ENCODE measurements around the gene SLC6A6. TPM values are rescaled to one million over a fixed set of nuclear protein-coding genes. Genes with fewer than 3 reads are reported as not detected.

Gene SLC6A6
- total RNA-seq, 1 experiment from 2014 or later, result 211 TPM

DNA sequence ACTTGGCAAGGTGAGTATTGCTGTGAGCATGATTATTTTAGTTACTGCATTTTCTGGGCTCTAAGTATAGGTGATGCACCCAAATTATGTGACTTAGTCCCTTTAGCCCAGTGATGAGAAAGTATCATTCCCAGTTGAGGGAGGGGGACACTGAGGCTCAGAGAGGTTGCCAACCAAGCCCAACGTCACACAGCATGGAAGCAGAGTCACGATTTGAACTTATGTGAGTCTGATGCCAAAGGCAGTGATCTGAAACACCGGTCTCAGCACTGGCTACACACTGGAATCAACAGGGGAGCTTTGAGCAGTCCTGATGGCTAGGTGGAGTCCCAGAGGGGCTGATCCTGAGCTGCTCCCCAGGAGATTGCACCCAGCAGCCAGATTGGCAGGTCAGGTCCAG lies 39.5 kb upstream of the SLC6A6 start:
- Mint-ChIP-seq H3K4me1 (peaks cover 22% of the 10 kb centered on the region), H3K4me3 (no peak overlapping the region), H3K36me3 (no peaks in the 10 kb centered on the region), H3K27me3 (ENCODE audit: low read depth) (peaks cover 2% of the 10 kb centered on the region; the same call in 1 of the 2 replicates), H3K9me3 (no peaks in the 10 kb centered on the region), H3K27ac (no peak overlapping the region)
- ChIA-PET CTCF (interaction anchor here (0.8 to 1.5 kb wide), 5 partner anchors 11 to 159 kb away, joined by 3 to 6 read pairs (median 3); no protein-coding TSS in a partner anchor), POLR2A (interaction anchor here (1.0 kb wide), 1 partner anchor 12 kb away, joined by 4 read pairs; no protein-coding TSS in a partner anchor)
- ATAC-seq (no peak), DNase-seq (ENCODE audit: low spot score) (no peak)
- no peak for TF ChIP-seq ETV6 (CRISPR knock-in tag; IDR thresholded peaks at IDR 0.05)
- TF ChIP-seq NR2C2 (CRISPR knock-in tag; IDR thresholded peaks at IDR 0.05), result no peak
- no peak for TF ChIP-seq ELF4 (CRISPR knock-in tag; IDR thresholded peaks at IDR 0.05; ENCODE audit: low read depth)
- TF ChIP-seq, protein P1, sequence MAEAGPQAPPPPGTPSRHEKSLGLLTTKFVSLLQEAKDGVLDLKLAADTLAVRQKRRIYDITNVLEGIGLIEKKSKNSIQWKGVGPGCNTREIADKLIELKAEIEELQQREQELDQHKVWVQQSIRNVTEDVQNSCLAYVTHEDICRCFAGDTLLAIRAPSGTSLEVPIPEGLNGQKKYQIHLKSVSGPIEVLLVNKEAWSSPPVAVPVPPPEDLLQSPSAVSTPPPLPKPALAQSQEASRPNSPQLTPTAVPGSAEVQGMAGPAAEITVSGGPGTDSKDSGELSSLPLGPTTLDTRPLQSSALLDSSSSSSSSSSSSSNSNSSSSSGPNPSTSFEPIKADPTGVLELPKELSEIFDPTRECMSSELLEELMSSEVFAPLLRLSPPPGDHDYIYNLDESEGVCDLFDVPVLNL (CRISPR knock-in tag; IDR thresholded peaks at IDR 0.05; ENCODE audit: borderline replicate concordance, low read depth), result no peak
- TF ChIP-seq, protein P2, sequence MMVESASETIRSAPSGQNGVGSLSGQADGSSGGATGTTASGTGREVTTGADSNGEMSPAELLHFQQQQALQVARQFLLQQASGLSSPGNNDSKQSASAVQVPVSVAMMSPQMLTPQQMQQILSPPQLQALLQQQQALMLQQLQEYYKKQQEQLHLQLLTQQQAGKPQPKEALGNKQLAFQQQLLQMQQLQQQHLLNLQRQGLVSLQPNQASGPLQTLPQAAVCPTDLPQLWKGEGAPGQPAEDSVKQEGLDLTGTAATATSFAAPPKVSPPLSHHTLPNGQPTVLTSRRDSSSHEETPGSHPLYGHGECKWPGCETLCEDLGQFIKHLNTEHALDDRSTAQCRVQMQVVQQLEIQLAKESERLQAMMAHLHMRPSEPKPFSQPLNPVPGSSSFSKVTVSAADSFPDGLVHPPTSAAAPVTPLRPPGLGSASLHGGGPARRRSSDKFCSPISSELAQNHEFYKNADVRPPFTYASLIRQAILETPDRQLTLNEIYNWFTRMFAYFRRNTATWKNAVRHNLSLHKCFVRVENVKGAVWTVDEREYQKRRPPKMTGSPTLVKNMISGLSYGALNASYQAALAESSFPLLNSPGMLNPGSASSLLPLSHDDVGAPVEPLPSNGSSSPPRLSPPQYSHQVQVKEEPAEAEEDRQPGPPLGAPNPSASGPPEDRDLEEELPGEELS (CRISPR knock-in tag; IDR thresholded peaks at IDR 0.05), result no peak
- TF ChIP-seq, protein P3, sequence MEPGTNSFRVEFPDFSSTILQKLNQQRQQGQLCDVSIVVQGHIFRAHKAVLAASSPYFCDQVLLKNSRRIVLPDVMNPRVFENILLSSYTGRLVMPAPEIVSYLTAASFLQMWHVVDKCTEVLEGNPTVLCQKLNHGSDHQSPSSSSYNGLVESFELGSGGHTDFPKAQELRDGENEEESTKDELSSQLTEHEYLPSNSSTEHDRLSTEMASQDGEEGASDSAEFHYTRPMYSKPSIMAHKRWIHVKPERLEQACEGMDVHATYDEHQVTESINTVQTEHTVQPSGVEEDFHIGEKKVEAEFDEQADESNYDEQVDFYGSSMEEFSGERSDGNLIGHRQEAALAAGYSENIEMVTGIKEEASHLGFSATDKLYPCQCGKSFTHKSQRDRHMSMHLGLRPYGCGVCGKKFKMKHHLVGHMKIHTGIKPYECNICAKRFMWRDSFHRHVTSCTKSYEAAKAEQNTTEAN (CRISPR knock-in tag; IDR thresholded peaks at IDR 0.05), result no peak

DNA sequence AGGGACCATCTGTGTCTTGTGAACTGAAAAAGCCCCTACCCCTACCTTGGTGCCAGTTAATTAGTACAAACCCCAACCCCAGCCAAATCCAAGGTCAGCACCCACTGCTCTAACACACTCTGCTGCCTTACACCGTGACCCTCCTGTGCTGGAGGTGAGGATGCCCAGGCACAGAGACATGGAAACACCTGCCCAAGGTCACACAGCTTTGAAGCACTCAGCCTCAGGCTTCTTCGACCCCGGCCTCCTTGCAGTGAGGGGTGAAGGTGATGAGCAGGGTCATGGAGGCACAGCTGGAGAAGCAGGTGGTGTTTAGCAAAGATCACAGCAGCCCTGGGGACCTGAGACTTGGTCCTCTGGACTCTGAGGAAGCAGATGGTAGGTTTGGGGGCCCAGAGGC lies 39.0 kb upstream of the SLC6A6 start:
- ATAC-seq, result no peak
- Mint-ChIP-seq H3K27me3 (ENCODE audit: low read depth) (peaks cover 2% of the 10 kb centered on the region; the same call in 1 of the 2 replicates), H3K9me3 (no peaks in the 10 kb centered on the region), H3K4me3 (no peak overlapping the region), H3K4me1 (peaks cover 21% of the 10 kb centered on the region), H3K36me3 (no peaks in the 10 kb centered on the region), H3K27ac (no peak overlapping the region)
- ChIA-PET CTCF (no interaction called here), POLR2A (no interaction called here)
- DNase-seq (ENCODE audit: low spot score), result no peak
- TF ChIP-seq NFE2L1 (CRISPR knock-in tag; IDR thresholded peaks at IDR 0.05) (no peak), TEAD1 (CRISPR knock-in tag; IDR thresholded peaks at IDR 0.05) (no peak), NFATC4 (CRISPR knock-in tag; IDR thresholded peaks at IDR 0.05) (no peak), NR1H2 (CRISPR knock-in tag; IDR thresholded peaks at IDR 0.05) (no peak), SMAD3 (CRISPR knock-in tag; IDR thresholded peaks at IDR 0.05; ENCODE audit: borderline replicate concordance) (no peak), NR3C1 (CRISPR knock-in tag; conservative IDR thresholded peaks at IDR 0.05; ENCODE audit: low read depth) (no peak), ZNF232 (CRISPR knock-in tag; IDR thresholded peaks at IDR 0.05) (no peak), IRF2 (CRISPR knock-in tag; IDR thresholded peaks at IDR 0.05; ENCODE audit: borderline replicate concordance, low read depth) (no peak), SMAD4 (CRISPR knock-in tag; IDR thresholded peaks at IDR 0.05) (no peak), RELA (CRISPR knock-in tag; IDR thresholded peaks at IDR 0.05; ENCODE audit: borderline replicate concordance) (no peak)
- TF ChIP-seq, protein P4, sequence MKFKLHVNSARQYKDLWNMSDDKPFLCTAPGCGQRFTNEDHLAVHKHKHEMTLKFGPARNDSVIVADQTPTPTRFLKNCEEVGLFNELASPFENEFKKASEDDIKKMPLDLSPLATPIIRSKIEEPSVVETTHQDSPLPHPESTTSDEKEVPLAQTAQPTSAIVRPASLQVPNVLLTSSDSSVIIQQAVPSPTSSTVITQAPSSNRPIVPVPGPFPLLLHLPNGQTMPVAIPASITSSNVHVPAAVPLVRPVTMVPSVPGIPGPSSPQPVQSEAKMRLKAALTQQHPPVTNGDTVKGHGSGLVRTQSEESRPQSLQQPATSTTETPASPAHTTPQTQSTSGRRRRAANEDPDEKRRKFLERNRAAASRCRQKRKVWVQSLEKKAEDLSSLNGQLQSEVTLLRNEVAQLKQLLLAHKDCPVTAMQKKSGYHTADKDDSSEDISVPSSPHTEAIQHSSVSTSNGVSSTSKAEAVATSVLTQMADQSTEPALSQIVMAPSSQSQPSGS (CRISPR knock-in tag; IDR thresholded peaks at IDR 0.05; ENCODE audit: borderline replicate concordance, low read depth), result no peak
- TF ChIP-seq, protein P5, sequence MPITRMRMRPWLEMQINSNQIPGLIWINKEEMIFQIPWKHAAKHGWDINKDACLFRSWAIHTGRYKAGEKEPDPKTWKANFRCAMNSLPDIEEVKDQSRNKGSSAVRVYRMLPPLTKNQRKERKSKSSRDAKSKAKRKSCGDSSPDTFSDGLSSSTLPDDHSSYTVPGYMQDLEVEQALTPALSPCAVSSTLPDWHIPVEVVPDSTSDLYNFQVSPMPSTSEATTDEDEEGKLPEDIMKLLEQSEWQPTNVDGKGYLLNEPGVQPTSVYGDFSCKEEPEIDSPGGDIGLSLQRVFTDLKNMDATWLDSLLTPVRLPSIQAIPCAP (CRISPR knock-in tag; IDR thresholded peaks at IDR 0.05), result no peak
